Gastrocnemius medialis (tissue), 4 donors: ENCODE data around the gene C1orf122. TPM values are rescaled to one million over a fixed set of nuclear protein-coding genes. Genes with fewer than 3 reads are reported as not detected.
A peak's percentile ranks its signal among the peaks of the same experiment; 100 is the strongest.

Experiments
- ATAC-seq, 2 donors: fragments of 150-250 bp; one replicate each; pipeline ENCODE4 v1.9.1; 2016
- DNase-seq, 2 donors: peaks; one replicate each; pipeline ENCODE4 v3.0.0-alpha.2; 2019
- H3K27ac ChIP-seq, 4 donors: fragments of 200-600 bp; sonication (generic); 1 replicate in 1 of 4; 2 replicates in 3 of 4; pipeline ENCODE4 v1.5.1; 2016 to 2018; ENCODE audit warnings: mild to moderate bottlenecking in 2 of 4, moderate library complexity in 1 of 4
- H3K27me3 ChIP-seq, 3 donors: fragments of 200-600 bp; sonication (generic) in 2 of 3; 1 replicate in 1 of 3; 2 replicates in 2 of 3; pipeline versions ENCODE4 v1.5.1 to v1.6.0; 2016 to 2019; ENCODE audit warnings: mild to moderate bottlenecking in 1 of 3, moderate library complexity in 1 of 3
- H3K36me3 ChIP-seq, 2 donors: fragments of 200-600 bp; sonication (generic) in 1 of 2; one replicate each; pipeline ENCODE4 v1.5.1; 2017 to 2018
- H3K4me1 ChIP-seq, 2 donors: fragments of 200-600 bp; sonication (generic) in 1 of 2; one replicate each; pipeline ENCODE4 v1.5.1; 2016 to 2017; ENCODE audit warnings: mild to moderate bottlenecking in 2 of 2
- H3K4me3 ChIP-seq, 4 donors: fragments of 200-600 bp; sonication (generic) in 3 of 4; 1 replicate in 1 of 4; 2 replicates in 3 of 4; pipeline ENCODE4 v1.5.1; 2016 to 2019; ENCODE audit warnings: mild to moderate bottlenecking in 2 of 4
- H3K9me3 ChIP-seq, 3 donors: fragments of 200-600 bp; sonication (generic) in 2 of 3; 1 replicate in 1 of 3; 2 replicates in 2 of 3; pipeline ENCODE4 v1.5.1; 2016 to 2019
- CTCF ChIP-seq, 5 experiments: fragments of 450-650 bp in 3 of 5; fragments of 200-600 bp in 2 of 5; sonication (generic) in 2 of 5; IDR thresholded peaks in 4 of 5; conservative IDR thresholded peaks in 1 of 5; 1 replicate in 4 of 5; 2 replicates in 1 of 5; pipeline ENCODE4 v1.5.1; 2016 to 2019; ENCODE audit warnings: antibody characterized with exemption in 5 of 5, mild to moderate bottlenecking in 3 of 5, moderate library complexity in 3 of 5
- POLR2A ChIP-seq, 2 donors: fragments of 450-650 bp; IDR thresholded peaks; one replicate each; pipeline ENCODE4 v1.6.1; 2017; ENCODE audit warnings: antibody characterized with exemption in 2 of 2, mild to moderate bottlenecking in 2 of 2, moderate library complexity in 2 of 2
- in situ Hi-C, 4 donors: fragments of 200-750 bp; cut with MboI; loops; one replicate each; pipeline versions ENCODE4 v1.15.0 to v1.8.0; 2017; ENCODE audit warnings: low sequenced_read_pairs in 4 of 4
- intact Hi-C: fragments of 100-400 bp; cut with DNase I; formaldehyde crosslinking; loops from one replicate; pipeline ENCODE4 v1.15.1; 2023; ENCODE audit warnings: low total_unique reads
- total RNA-seq, 4 donors: library from RNA; depleted of rRNA; stranded (reverse); fragments of >200 nt; gene quantifications; one replicate each; pipeline versions ENCODE4 v1.1.0 to v1.2.3, GENCODE V29; 2016

C1orf122 gene
- total RNA-seq, 4 donors from 2014 or later: 41.2 to 96.0 (median 56.8) TPM

- ATAC-seq: no peak
- Histone ChIP-seq H3K4me3 (no peak overlapping the region), H3K9me3 (no peaks in the 10 kb centered on the region), H3K36me3 (no peaks in the 10 kb centered on the region), H3K27me3 (no peaks in the 10 kb centered on the region), H3K27ac (peak overlapping the region in 2 of 4 donors; percentile 4 to 14), H3K4me1 (peaks cover 24 to 27% of the 10 kb centered on the region in 2 donors)
- DNase-seq: no peak
- in situ Hi-C loops: loop anchor here in 1 of 4 donors (10.0 kb wide), 1 partner anchor 156 kb away; the partner anchor contains the start of gene CDCA8
- intact Hi-C loops: no loop called here
- no peak for TF ChIP-seq CTCF (IDR thresholded peaks at IDR 0.05 in 4 of 5, conservative IDR thresholded peaks at IDR 0.05 in 1 of 5)
- no peak for TF ChIP-seq POLR2A (IDR thresholded peaks at IDR 0.05)
These were observed 43.7 kb downstream of the C1orf122 start for GRCh38 chr1:37851262-37851661.

GRCh38 chr1:37851782-37852210 lies 44.2 kb downstream of the C1orf122 start:
- Histone ChIP-seq H3K4me3 (no peak overlapping the region), H3K27ac (peak overlapping the region in 1 of 4 donors; percentile 14), H3K27me3 (no peaks in the 10 kb centered on the region), H3K4me1 (peaks cover 27 to 32% of the 10 kb centered on the region in 2 donors), H3K36me3 (peaks cover 0 to under 1% of the 10 kb centered on the region in 2 donors), H3K9me3 (no peaks in the 10 kb centered on the region)
- in situ Hi-C loops (loop anchor here in 1 of 4 donors (10.0 kb wide), 1 partner anchor 157 kb away; the partner anchor contains the start of gene CDCA8), intact Hi-C loops (no loop called here)
- ATAC-seq (no peak), DNase-seq (no peak)
- TF ChIP-seq POLR2A (IDR thresholded peaks at IDR 0.05) (no peak), CTCF (IDR thresholded peaks at IDR 0.05 in 4 of 5, conservative IDR thresholded peaks at IDR 0.05 in 1 of 5) (no peak)

- in situ Hi-C loops (loop anchor here in 1 of 4 donors (10.0 kb wide), 1 partner anchor 158 kb away; the partner anchor contains the start of gene CDCA8), intact Hi-C loops (no loop called here)
- DNase-seq (no peak), ATAC-seq (no peak)
- Histone ChIP-seq H3K4me3 (no peak overlapping the region), H3K4me1 (peaks cover 37 to 43% of the 10 kb centered on the region in 2 donors), H3K27ac (no peak overlapping the region), H3K27me3 (no peaks in the 10 kb centered on the region), H3K9me3 (no peaks in the 10 kb centered on the region), H3K36me3 (peaks cover 0 to 9% of the 10 kb centered on the region in 2 donors)
- TF ChIP-seq CTCF (IDR thresholded peaks at IDR 0.05 in 4 of 5, conservative IDR thresholded peaks at IDR 0.05 in 1 of 5): no peak
- TF ChIP-seq POLR2A (IDR thresholded peaks at IDR 0.05): no peak
These were observed 45.6 kb downstream of the C1orf122 start for GRCh38 chr1:37853157-37853556.

DNA sequence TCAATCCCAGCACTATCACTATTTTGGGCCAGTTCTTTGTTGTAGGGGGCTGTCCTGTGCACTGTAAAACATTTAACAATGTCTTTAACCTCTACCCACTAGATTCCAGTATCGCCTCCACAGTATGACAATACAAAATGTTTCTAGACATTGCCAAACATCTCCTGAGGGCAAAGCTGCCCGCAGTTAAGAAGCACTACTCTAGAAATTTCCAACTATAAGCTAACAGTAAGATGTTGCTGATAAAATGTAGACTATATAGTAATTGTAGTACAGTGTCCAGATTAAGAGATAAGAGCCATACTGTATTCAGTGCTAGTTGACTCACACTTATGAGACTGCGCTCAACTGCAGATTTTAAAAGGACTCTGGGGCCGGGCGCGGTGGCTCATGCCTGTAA lies 46.8 kb downstream of the C1orf122 start:
- peaks cover 45 to 49% of the 10 kb centered on the region in 2 donors for H3K4me1 ChIP-seq
- in situ Hi-C loops: loop anchor here in 1 of 4 donors (10.0 kb wide), 1 partner anchor 160 kb away; the partner anchor contains the start of gene CDCA8
- intact Hi-C loops: no loop called here
- no peaks in the 10 kb centered on the region for H3K9me3 ChIP-seq
- TF ChIP-seq POLR2A (IDR thresholded peaks at IDR 0.05) (no peak), CTCF (IDR thresholded peaks at IDR 0.05 in 4 of 5, conservative IDR thresholded peaks at IDR 0.05 in 1 of 5) (no peak)
- H3K4me3 ChIP-seq: no peak overlapping the region
- ATAC-seq (no peak), DNase-seq (no peak)
- no peaks in the 10 kb centered on the region for H3K27me3 ChIP-seq
- H3K27ac ChIP-seq: no peak overlapping the region
- peaks cover 0 to 9% of the 10 kb centered on the region in 2 donors for H3K36me3 ChIP-seq

Other genes starting within 250 kb of the C1orf122 start
- 10 to 100 TPM; 37.2 to 49.1 (median 43.2) TPM for gene GNL2, start 211.9 kb upstream of the C1orf122 start, total RNA-seq
- under 1 TPM in 1 of 4 donors, not detected in 3; 0.53 TPM for gene RSPO1, start 172.9 kb upstream of the C1orf122 start, total RNA-seq
- gene CDCA8, start 115.3 kb upstream of the C1orf122 start, total RNA-seq: 1 to 10 TPM in 1 of 4 donors, under 1 TPM in 2, not detected in 1; 0.46 to 1.5 (median 0.60) TPM
- under 1 TPM in 1 of 4 donors, not detected in 3; 0.17 TPM for gene EPHA10, start 42.7 kb upstream of the C1orf122 start, total RNA-seq
- gene MANEAL, start 13.9 kb upstream of the C1orf122 start, total RNA-seq: 1 to 10 TPM; 2.3 to 9.9 (median 4.0) TPM
- 10 to 100 TPM; 11.2 to 13.6 (median 11.7) TPM for gene YRDC, start 418 bp downstream of the C1orf122 start, total RNA-seq
- gene MTF1, start 51.8 kb downstream of the C1orf122 start, total RNA-seq: 1 to 10 TPM; 4.0 to 9.4 (median 6.4) TPM
- 10 to 100 TPM in 2 of 4 donors, 1 to 10 TPM in 2; 6.8 to 13.4 (median 10.1) TPM for gene INPP5B, start 139.3 kb downstream of the C1orf122 start, total RNA-seq
- 10 to 100 TPM; 23.0 to 41.4 (median 34.8) TPM for gene SF3A3, start 182.2 kb downstream of the C1orf122 start, total RNA-seq
- gene FHL3, start 197.7 kb downstream of the C1orf122 start, total RNA-seq: 1,000 to 10,000 TPM in 2 of 4 donors, 100 to 1,000 TPM in 2; 725 to 1,282 (median 1,051) TPM
- 100 to 1,000 TPM; 141 to 206 (median 186) TPM for gene UTP11, start 204.9 kb downstream of the C1orf122 start, total RNA-seq
- 1 to 10 TPM in 1 of 4 donors, under 1 TPM in 3; 0.13 to 2.3 (median 0.69) TPM for gene POU3F1, start 239.0 kb downstream of the C1orf122 start, total RNA-seq